ENCODE data around the gene ATL3.

- no peak for TF ChIP-seq CTCF (IDR thresholded peaks at IDR 0.05)
- TF ChIP-seq POLR2A (IDR thresholded peaks at IDR 0.05), result no peak
Measured at GRCh38 chr11:63660972-63661371, 10.2 kb downstream of the ATL3 start.

All from body of pancreas (tissue), 4 donors.